Suprapubic skin (tissue), 4 donors: Measurements from ENCODE around the gene CALML5. TPM values are rescaled to one million over a fixed set of nuclear protein-coding genes. Genes with fewer than 3 reads are reported as not detected.

Source experiments
- DNase-seq, 2 donors: peaks; one replicate each; pipeline ENCODE4 v3.0.0-alpha.2; 2019; ENCODE audit warnings: low spot score in 2 of 2
- H3K27ac ChIP-seq: fragments of 200-600 bp; sonication (generic); one replicate; pipeline ENCODE4 v1.5.1; 2019
- H3K27me3 ChIP-seq: fragments of 200-600 bp; sonication (generic); one replicate; pipeline ENCODE4 v1.5.1; 2019
- H3K36me3 ChIP-seq: fragments of 200-600 bp; sonication (generic); one replicate; pipeline ENCODE4 v1.5.1; 2019
- H3K4me1 ChIP-seq: fragments of 200-600 bp; sonication (generic); one replicate; pipeline ENCODE4 v1.5.1; 2019
- H3K4me3 ChIP-seq: fragments of 200-600 bp; sonication (generic); one replicate; pipeline ENCODE4 v1.5.1; 2019; ENCODE audit warnings: mild to moderate bottlenecking
- H3K9me3 ChIP-seq: fragments of 200-600 bp; sonication (generic); one replicate; pipeline ENCODE4 v1.5.1; 2019
- EP300 ChIP-seq: sonication (generic); formaldehyde crosslinking; IDR thresholded peaks from one replicate; pipeline ENCODE4 v1.6.1; 2017; ENCODE audit warnings: antibody characterized with exemption
- POLR2A ChIP-seq, 2 donors: fragments of 450-650 bp; IDR thresholded peaks; one replicate each; pipeline ENCODE4 v1.6.1; 2017; ENCODE audit warnings: antibody characterized with exemption in 2 of 2, mild to moderate bottlenecking in 2 of 2, moderate library complexity in 2 of 2
- POLR2AphosphoS5 ChIP-seq, 3 donors: sonication (generic); formaldehyde crosslinking; IDR thresholded peaks; one replicate each; pipeline ENCODE4 v1.6.1; 2017; ENCODE audit warnings: antibody characterized with exemption in 3 of 3
- WGBS: methylation state at CpG from one replicate; pipeline ENCODE4 v1.1.5; 2018; 5-methylcytosine and 5-hydroxymethylcytosine counted together
- total RNA-seq, 4 donors: library from RNA; depleted of rRNA; stranded (reverse); fragments of >200 nt; gene quantifications; one replicate each; pipeline ENCODE4 v1.1.0, GENCODE V29; 2016
- TF ChIP-seq, protein P1 (sequence below), 2 donors: fragments of 200-600 bp in 1 of 2; fragments of 450-650 bp in 1 of 2; sonication (generic) in 1 of 2; IDR thresholded peaks; one replicate each; pipeline ENCODE4 v1.5.1; 2016 to 2019; ENCODE audit warnings: antibody characterized with exemption in 2 of 2, mild to moderate bottlenecking in 1 of 2, moderate library complexity in 1 of 2

CALML5 gene
- total RNA-seq, 4 donors from 2014 or later = 429 to 3,135 (median 2,230) TPM

DNA sequence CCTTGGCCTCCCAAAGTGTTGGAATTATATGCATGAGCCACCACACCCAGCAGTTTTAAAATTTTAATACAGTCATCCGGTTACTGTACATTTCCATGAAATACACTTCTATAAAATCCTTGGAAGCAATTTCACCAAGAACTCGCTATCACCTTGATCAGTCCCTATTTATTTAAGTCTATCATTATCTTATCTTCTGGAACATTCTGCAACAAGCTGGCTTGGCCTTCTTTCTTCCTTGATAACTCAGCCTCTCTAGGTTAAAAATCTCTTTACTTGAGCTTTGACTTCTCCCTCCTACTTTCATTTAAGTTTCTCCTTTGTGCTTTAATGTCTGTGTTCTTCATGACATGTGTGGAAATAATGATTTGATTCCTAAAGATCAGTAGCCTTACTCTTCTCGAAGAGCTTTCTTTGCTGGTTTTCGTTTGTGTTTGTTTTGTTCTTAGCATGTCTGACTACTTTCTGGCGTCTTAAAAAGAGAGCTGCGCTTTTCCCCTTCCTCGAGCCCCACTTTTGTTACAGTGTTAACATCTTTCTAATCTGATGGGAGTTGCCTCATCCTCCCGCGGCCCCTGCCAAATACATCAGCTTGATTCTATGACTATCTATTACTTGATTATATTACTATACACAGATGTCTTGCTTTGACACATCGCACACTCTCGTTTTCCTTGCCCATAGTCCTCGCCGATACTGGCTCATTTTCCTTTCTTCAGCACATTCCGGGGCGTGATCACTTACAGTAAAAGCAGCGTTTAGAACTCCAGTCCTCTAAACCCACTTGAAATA is 11.1 kb upstream of the CALML5 start:
- Histone ChIP-seq H3K27ac (peak overlapping the region; percentile 73), H3K4me3 (no peak overlapping the region), H3K9me3 (no peaks in the 10 kb centered on the region), H3K36me3 (no peaks in the 10 kb centered on the region), H3K27me3 (no peaks in the 10 kb centered on the region), H3K4me1 (peaks cover 77% of the 10 kb centered on the region)
- peak in 1 of 2 donors; percentile 52 for DNase-seq
- TF ChIP-seq POLR2AphosphoS5 (IDR thresholded peaks at IDR 0.05) (no peak), POLR2A (IDR thresholded peaks at IDR 0.05) (no peak), EP300 (no peak)
- TF ChIP-seq, protein P1, sequence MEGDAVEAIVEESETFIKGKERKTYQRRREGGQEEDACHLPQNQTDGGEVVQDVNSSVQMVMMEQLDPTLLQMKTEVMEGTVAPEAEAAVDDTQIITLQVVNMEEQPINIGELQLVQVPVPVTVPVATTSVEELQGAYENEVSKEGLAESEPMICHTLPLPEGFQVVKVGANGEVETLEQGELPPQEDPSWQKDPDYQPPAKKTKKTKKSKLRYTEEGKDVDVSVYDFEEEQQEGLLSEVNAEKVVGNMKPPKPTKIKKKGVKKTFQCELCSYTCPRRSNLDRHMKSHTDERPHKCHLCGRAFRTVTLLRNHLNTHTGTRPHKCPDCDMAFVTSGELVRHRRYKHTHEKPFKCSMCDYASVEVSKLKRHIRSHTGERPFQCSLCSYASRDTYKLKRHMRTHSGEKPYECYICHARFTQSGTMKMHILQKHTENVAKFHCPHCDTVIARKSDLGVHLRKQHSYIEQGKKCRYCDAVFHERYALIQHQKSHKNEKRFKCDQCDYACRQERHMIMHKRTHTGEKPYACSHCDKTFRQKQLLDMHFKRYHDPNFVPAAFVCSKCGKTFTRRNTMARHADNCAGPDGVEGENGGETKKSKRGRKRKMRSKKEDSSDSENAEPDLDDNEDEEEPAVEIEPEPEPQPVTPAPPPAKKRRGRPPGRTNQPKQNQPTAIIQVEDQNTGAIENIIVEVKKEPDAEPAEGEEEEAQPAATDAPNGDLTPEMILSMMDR (IDR thresholded peaks at IDR 0.05) = no peak
- 50% methylated on average over 16 of the region's 16 CpGs for WGBS

DNA sequence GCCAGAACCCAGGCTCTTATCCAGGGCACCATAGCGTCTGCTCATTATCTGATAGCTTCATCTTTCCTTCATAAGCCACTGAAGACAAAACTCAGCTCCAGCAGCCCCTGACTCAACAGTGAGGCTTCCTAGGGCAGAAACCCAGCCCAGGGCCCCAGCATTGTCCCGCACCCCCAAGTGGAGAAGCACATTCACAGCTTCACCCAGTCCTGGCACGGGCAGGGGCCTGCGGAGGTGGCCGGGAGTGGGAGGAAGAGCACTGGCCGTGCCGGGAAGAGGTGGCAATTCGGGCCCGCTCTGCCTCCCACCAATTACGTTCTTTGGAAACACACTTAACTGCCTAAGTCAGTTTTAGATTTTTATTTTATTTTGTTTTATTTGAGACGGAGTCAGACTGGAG is 10.3 kb upstream of the CALML5 start:
- WGBS = 78% methylated on average over 11 of the region's 11 CpGs
- DNase-seq = peak in 1 of 2 donors; percentile 57
- no peak for TF ChIP-seq POLR2AphosphoS5 (IDR thresholded peaks at IDR 0.05)
- TF ChIP-seq, protein P1 (IDR thresholded peaks at IDR 0.05) = no peak
- no peak for TF ChIP-seq EP300
- TF ChIP-seq POLR2A (IDR thresholded peaks at IDR 0.05) = no peak
- H3K36me3 ChIP-seq = no peaks in the 10 kb centered on the region
- H3K4me1 ChIP-seq = peaks cover 85% of the 10 kb centered on the region
- peak overlapping the region; percentile 73 for H3K27ac ChIP-seq
- H3K27me3 ChIP-seq = no peaks in the 10 kb centered on the region
- H3K9me3 ChIP-seq = no peaks in the 10 kb centered on the region
- H3K4me3 ChIP-seq = no peak overlapping the region

DNA sequence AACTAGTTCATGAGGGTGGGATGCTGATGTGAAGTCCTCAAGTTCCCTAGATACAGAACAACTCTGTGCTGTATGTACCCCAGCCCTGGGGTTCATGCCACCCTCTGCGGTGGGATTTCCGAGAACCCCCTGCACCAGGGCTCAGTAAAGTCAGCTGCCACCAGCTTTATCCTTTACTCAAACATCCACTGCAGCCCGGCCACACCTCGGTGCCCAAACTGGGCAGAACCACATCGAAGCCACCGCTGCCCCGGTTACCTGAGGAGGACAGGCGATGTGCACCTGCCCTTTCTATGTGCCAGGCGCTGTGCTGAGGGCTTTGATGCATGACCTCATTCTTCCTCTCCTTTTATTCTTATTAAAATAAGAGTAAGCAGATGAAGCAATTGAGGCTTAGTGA is 9.9 kb upstream of the CALML5 start:
- DNase-seq = no peak
- WGBS = 82% methylated on average over 9 of the region's 9 CpGs
- no peaks in the 10 kb centered on the region for H3K9me3 ChIP-seq
- no peaks in the 10 kb centered on the region for H3K27me3 ChIP-seq
- H3K36me3 ChIP-seq = no peaks in the 10 kb centered on the region
- H3K4me3 ChIP-seq = no peak overlapping the region
- no peak for TF ChIP-seq POLR2A (IDR thresholded peaks at IDR 0.05)
- TF ChIP-seq, protein P1 (IDR thresholded peaks at IDR 0.05) = no peak
- TF ChIP-seq EP300 = no peak
- no peak for TF ChIP-seq POLR2AphosphoS5 (IDR thresholded peaks at IDR 0.05)
- peaks cover 90% of the 10 kb centered on the region for H3K4me1 ChIP-seq
- H3K27ac ChIP-seq = peak overlapping the region; percentile 73

DNA sequence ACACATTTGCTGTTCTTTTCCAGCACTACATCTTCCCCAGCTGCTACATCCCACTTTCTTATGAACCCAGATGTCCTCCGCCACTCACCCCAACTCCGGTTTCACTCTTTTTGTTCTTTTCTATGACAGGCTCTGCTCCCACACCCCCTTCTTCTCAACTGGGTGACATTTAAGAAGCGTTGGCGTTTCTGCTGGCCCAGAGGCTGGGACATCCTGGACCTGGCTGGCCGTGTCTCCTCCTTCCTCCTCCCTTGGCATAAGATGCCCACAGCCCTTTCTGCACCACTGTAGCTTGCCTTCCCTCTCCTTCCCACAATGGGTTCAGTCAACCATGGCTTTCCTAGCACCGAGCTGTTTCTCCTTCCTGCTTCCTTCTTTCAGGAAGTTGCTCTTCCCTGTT is 9.4 kb upstream of the CALML5 start:
- peak overlapping the region; percentile 73 for H3K27ac ChIP-seq
- H3K9me3 ChIP-seq = no peaks in the 10 kb centered on the region
- TF ChIP-seq POLR2A (IDR thresholded peaks at IDR 0.05) (no peak), EP300 (no peak), POLR2AphosphoS5 (IDR thresholded peaks at IDR 0.05) (no peak)
- TF ChIP-seq, protein P1 (IDR thresholded peaks at IDR 0.05) = no peak
- H3K4me1 ChIP-seq = peaks cover 92% of the 10 kb centered on the region
- H3K27me3 ChIP-seq = no peaks in the 10 kb centered on the region
- no peak overlapping the region for H3K4me3 ChIP-seq
- 86% methylated on average over 6 of the region's 6 CpGs for WGBS
- no peaks in the 10 kb centered on the region for H3K36me3 ChIP-seq
- DNase-seq = no peak

DNA sequence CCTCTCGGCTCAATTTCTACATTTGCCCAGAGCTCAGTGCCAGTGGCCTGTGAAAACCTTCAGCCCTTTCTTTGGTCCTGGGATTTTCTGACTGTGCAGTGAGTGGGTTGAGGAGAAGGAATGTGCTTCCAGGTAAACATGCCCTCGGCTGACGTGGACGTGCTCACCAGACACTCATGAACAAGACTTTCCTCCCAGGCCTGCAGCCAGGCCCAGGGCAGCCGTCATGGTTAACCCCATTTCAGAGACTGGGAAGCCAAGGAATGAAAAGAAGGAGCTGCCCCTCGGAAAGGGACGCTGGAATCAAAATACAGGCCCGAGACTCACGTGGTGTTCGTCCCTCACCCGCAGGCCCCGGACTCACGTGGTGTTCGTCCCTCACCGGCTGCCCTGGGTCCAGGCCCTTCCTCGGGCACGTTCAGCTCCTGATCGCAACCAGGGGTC is 8.8 kb upstream of the CALML5 start:
- WGBS = 96% methylated on average over 10 of the region's 18 CpGs
- DNase-seq = no peak
- Histone ChIP-seq H3K27me3 (no peaks in the 10 kb centered on the region), H3K4me3 (no peak overlapping the region), H3K4me1 (peaks cover 90% of the 10 kb centered on the region), H3K27ac (peak overlapping the region; percentile 78), H3K9me3 (no peaks in the 10 kb centered on the region), H3K36me3 (no peaks in the 10 kb centered on the region)
- TF ChIP-seq, protein P1 (IDR thresholded peaks at IDR 0.05) = no peak
- TF ChIP-seq POLR2A (IDR thresholded peaks at IDR 0.05) = no peak
- no peak for TF ChIP-seq POLR2AphosphoS5 (IDR thresholded peaks at IDR 0.05)
- no peak for TF ChIP-seq EP300
